Heart left ventricle (tissue), 16 donors: ENCODE data around the gene OSER1. TPM values are rescaled to one million over a fixed set of nuclear protein-coding genes. Genes with fewer than 3 reads are reported as not detected.
A peak's percentile ranks its signal among the peaks of the same experiment; 100 is the strongest.

Experiments
- ATAC-seq, 4 donors: fragments of 200-7000 bp; cut with Tn5 transposase; one replicate each; pipeline ENCODE4 v1.9.1; 2020 to 2022; ENCODE audit warnings: moderate library complexity in 4 of 4, mild to moderate bottlenecking in 3 of 4, moderate number of reproducible peaks in 1 of 4
- DNase-seq, 5 donors: peaks; one replicate each; pipeline ENCODE4 v3.0.0-alpha.2; 2020
- H3K27ac ChIP-seq, 12 donors: fragments of 200-600 bp; sonication (generic) in 4 of 12; one replicate each; pipeline versions ENCODE4 v1.5.0 to v1.8.0; 2016 to 2022; ENCODE audit warnings: mild to moderate bottlenecking in 2 of 12
- H3K27me3 ChIP-seq, 9 donors: fragments of 200-600 bp; sonication (generic) in 2 of 9; one replicate each; pipeline versions ENCODE4 v1.5.1 to v1.8.0; 2016 to 2022; ENCODE audit warnings: mild to moderate bottlenecking in 3 of 9
- H3K36me3 ChIP-seq, 9 donors: fragments of 200-600 bp; sonication (generic) in 2 of 9; one replicate each; pipeline versions ENCODE4 v1.5.0 to v1.8.0; 2018 to 2022; ENCODE audit warnings: mild to moderate bottlenecking in 2 of 9
- H3K4me1 ChIP-seq, 12 donors: fragments of 200-600 bp; sonication (generic) in 4 of 12; one replicate each; pipeline versions ENCODE4 v1.5.0 to v1.8.0; 2016 to 2022; ENCODE audit warnings: mild to moderate bottlenecking in 3 of 12
- H3K4me3 ChIP-seq, 12 donors: fragments of 200-600 bp; sonication (generic) in 4 of 12; one replicate each; pipeline versions ENCODE4 v1.5.0 to v1.8.0; 2017 to 2022; ENCODE audit warnings: mild to moderate bottlenecking in 9 of 12, moderate library complexity in 4 of 12
- H3K9me3 ChIP-seq, 12 donors: fragments of 200-600 bp; sonication (generic) in 4 of 12; one replicate each; pipeline versions ENCODE4 v1.5.0 to v1.8.0; 2016 to 2022; ENCODE audit warnings: mild to moderate bottlenecking in 1 of 12
- CTCF ChIP-seq, 12 donors: fragments of 200-600 bp; sonication (generic) in 4 of 12; IDR thresholded peaks; one replicate each; pipeline versions ENCODE4 v1.5.0 to v1.8.0; 2018 to 2022; ENCODE audit warnings: antibody characterized with exemption in 12 of 12, mild to moderate bottlenecking in 5 of 12
- POLR2A ChIP-seq, 2 donors: fragments of 450-650 bp; IDR thresholded peaks; one replicate each; pipeline ENCODE4 v1.6.1; 2017; ENCODE audit warnings: antibody characterized with exemption in 2 of 2, mild to moderate bottlenecking in 2 of 2, moderate library complexity in 2 of 2
- WGBS, 4 donors: extraction: QIAGEN DNeasy Blood & Tissue Kit in 2 of 4; methylation state at CpG; one replicate each; pipeline versions ENCODE4 v1.1.5 to v1.1.7; 2013 to 2018; 5-methylcytosine and 5-hydroxymethylcytosine counted together
- intact Hi-C, 10 donors: fragments of 100-400 bp; cut with DNase I; formaldehyde crosslinking; loops; one replicate each; pipeline versions ENCODE4 v1.11.1 to v1.14.2; 2022
- polyA plus RNA-seq, 2 donors: library from polyadenylated mRNA; stranded (reverse); fragments of 200-250 nt; gene quantifications; one replicate each; pipeline ENCODE4 v1.2.3, GENCODE V29; 2013
- total RNA-seq, 9 donors: library from RNA; depleted of rRNA in 2 of 9; stranded (reverse); fragments of >200 nt in 2 of 9; fragmentation: NEBNext Ultra II Directional in 3 of 9; extraction: Animal tissue kit (Norgen Biotek cat#: 25700) in 3 of 9; gene quantifications; one replicate each; pipeline versions ENCODE4 v1.1.0 to v1.2.4, GENCODE V29; 2016 to 2023
- donor health status: ischemic (EF 13 %, LVEDD 7.1; RV severe dilation, severe dysfunction).
- donor health status: healthy with polysubstance abuse.
- donor health status: DM: no; HTN: yes; CAD: no.
- donor health status: DM: no; HTN: no; CAD: no.
- donor health status: ischemic (EF 25% LVEDD 6.9; RV normal size, moderate dysfunction).
- donor health status: ischemic (EF 25% LVEDD 5.7; RV mildly dilated, moderate dysfunction).
- donor health status: healthy.
- donor health status: DM: yes; HTN: yes; CAD: no.
- donor health status: ischemic (EF 35%, LVEDD 5.7; RV mildly dilated, moderate dysfunction).
- donor health status: nonischemic (EF 11% LVEDD 7.7; RV severe dilation, severe dysfunction).
- donor health status: DM: yes; HTN: yes; CAD: no.
- donor health status: PGD.
- donor health status: ischemic (EF 29% LVEDD 5.4; RV normal size, mild dysfunction).
- donor health status: nonischemic (EF 23%, LVEDD 6.1; RV moderate dilation, normal function).

Gene OSER1
- total and polyA plus RNA-seq, 11 donors = 11.9 to 39.0 (median 34.1) TPM

GRCh38 chr20:44228465-44229258 lies 18.1 kb upstream of the OSER1 start:
- 55 to 64% (median 59%) methylated on average over 15 to 17 of the region's 17 CpGs for WGBS, 4 donors
- no peaks in the 10 kb centered on the region for H3K27me3 ChIP-seq
- no peaks in the 10 kb centered on the region for H3K9me3 ChIP-seq
- H3K4me3 ChIP-seq = no peak overlapping the region
- no peak overlapping the region for H3K27ac ChIP-seq
- intact Hi-C loops = no loop called here
- peaks cover 0 to 8% (median 0%) of the 10 kb centered on the region in 12 donors for H3K4me1 ChIP-seq
- H3K36me3 ChIP-seq = peaks cover 0 to 6% (median 0%) of the 10 kb centered on the region in 9 donors
- TF ChIP-seq CTCF (IDR thresholded peaks at IDR 0.05) (no peak), POLR2A (IDR thresholded peaks at IDR 0.05) (no peak)
- DNase-seq = no peak
- ATAC-seq = peak; percentile 10 to 52 (median 45)

- H3K9me3 ChIP-seq = no peaks in the 10 kb centered on the region
- no peak for TF ChIP-seq POLR2A (IDR thresholded peaks at IDR 0.05)
- no peak for TF ChIP-seq CTCF (IDR thresholded peaks at IDR 0.05)
- H3K4me3 ChIP-seq = no peak overlapping the region
- ATAC-seq (no peak), DNase-seq (no peak)
- H3K36me3 ChIP-seq = peaks cover 0 to 9% (median 0%) of the 10 kb centered on the region in 9 donors
- 76 to 81% (median 79%) methylated on average over 5 of the region's 5 CpGs for WGBS, 4 donors
- intact Hi-C loops = loop anchor here in 2 of 10 donors (5.0 kb wide), 2 partner anchors 78 to 243 kb away; no protein-coding TSS in a partner anchor
- no peaks in the 10 kb centered on the region for H3K27me3 ChIP-seq
- no peak overlapping the region for H3K27ac ChIP-seq
- H3K4me1 ChIP-seq = peaks cover 0 to 17% (median 5%) of the 10 kb centered on the region in 12 donors
These were observed 14.1 kb upstream of the OSER1 start for GRCh38 chr20:44224637-44225036.

GRCh38 chr20:44223721-44224120 lies 13.2 kb upstream of the OSER1 start:
- no peak overlapping the region for H3K4me3 ChIP-seq
- H3K36me3 ChIP-seq = peaks cover 0 to 9% (median 0%) of the 10 kb centered on the region in 9 donors
- DNase-seq (no peak), ATAC-seq (no peak)
- H3K9me3 ChIP-seq = no peaks in the 10 kb centered on the region
- TF ChIP-seq POLR2A (IDR thresholded peaks at IDR 0.05) (no peak), CTCF (IDR thresholded peaks at IDR 0.05) (no peak)
- 73 to 90% (median 87%) methylated on average over 5 of the region's 5 CpGs for WGBS, 4 donors
- intact Hi-C loops = loop anchor here in 2 of 10 donors (5.0 kb wide), 2 partner anchors 79 to 244 kb away; no protein-coding TSS in a partner anchor
- no peak overlapping the region for H3K27ac ChIP-seq
- peaks cover 0 to 18% (median 5%) of the 10 kb centered on the region in 12 donors for H3K4me1 ChIP-seq
- no peaks in the 10 kb centered on the region for H3K27me3 ChIP-seq

GRCh38 chr20:44222633-44223368 lies 12.2 kb upstream of the OSER1 start:
- WGBS, 4 donors = 37 to 40% (median 38%) methylated on average over 7 of the region's 7 CpGs
- Histone ChIP-seq H3K9me3 (no peaks in the 10 kb centered on the region), H3K27ac (peak overlapping the region in 6 of 12 donors; percentile 20 to 74 (median 38)), H3K27me3 (no peaks in the 10 kb centered on the region), H3K36me3 (peaks cover 0 to 9% (median 0%) of the 10 kb centered on the region in 9 donors), H3K4me3 (no peak overlapping the region), H3K4me1 (peaks cover 0 to 21% (median 13%) of the 10 kb centered on the region in 12 donors)
- ATAC-seq (peak; percentile 33 to 65 (median 50)), DNase-seq (peak in 1 of 5 donors; percentile 50)
- intact Hi-C loops = loop anchor here in 2 of 10 donors (5.0 kb wide), 2 partner anchors 80 to 244 kb away; no protein-coding TSS in a partner anchor
- TF ChIP-seq POLR2A (IDR thresholded peaks at IDR 0.05) = no peak
- no peak for TF ChIP-seq CTCF (IDR thresholded peaks at IDR 0.05)
